Karpas-422 (cell line): ENCODE results near the gene ARMC3. TPM values are rescaled to one million over a fixed set of nuclear protein-coding genes. Genes with fewer than 3 reads are reported as not detected.
A peak's percentile ranks its signal among the peaks of the same experiment; 100 is the strongest.

Experiments used
- DNase-seq: peaks from one replicate; pipeline ENCODE4 v3.0.0-alpha.2; 2015
- H2AFZ ChIP-seq: fragments of 200-600 bp; sonication (generic); 2 replicates; pipeline ENCODE4 v1.6.1; 2014; ENCODE audit warnings: antibody characterized with exemption, low read length, mixed read lengths
- H3K27ac ChIP-seq: fragments of 200-600 bp; sonication (generic); 2 replicates; pipeline ENCODE4 v1.5.1; 2014; ENCODE audit warnings: mild to moderate bottlenecking, low read length, moderate library complexity
- H3K27me3 ChIP-seq: fragments of 200-600 bp; sonication (generic); 2 replicates; pipeline ENCODE4 v1.6.1; 2014; ENCODE audit warnings: low read length, mixed read lengths
- H3K36me3 ChIP-seq: fragments of 200-600 bp; sonication (generic); 2 replicates; pipeline ENCODE4 v1.6.1; 2014; ENCODE audit warnings: low read length, mixed read lengths; ENCODE audit not compliant: insufficient read depth
- H3K4me1 ChIP-seq: fragments of 200-600 bp; sonication (generic); 2 replicates; pipeline ENCODE4 v1.6.1; 2014; ENCODE audit warnings: mild to moderate bottlenecking, low read length, mixed read lengths
- H3K4me2 ChIP-seq: fragments of 200-600 bp; sonication (generic); 2 replicates; pipeline ENCODE4 v1.6.1; 2014; ENCODE audit warnings: low read length, low read depth, mild to moderate bottlenecking; ENCODE audit not compliant: poor library complexity, severe bottlenecking
- H3K4me3 ChIP-seq: fragments of 200-600 bp; sonication (generic); 2 replicates; pipeline ENCODE4 v1.5.1; 2014; ENCODE audit warnings: mild to moderate bottlenecking, antibody characterized with exemption, low read length, mixed read lengths
- H3K79me2 ChIP-seq: fragments of 200-600 bp; sonication (generic); 2 replicates; pipeline ENCODE4 v1.6.1; 2014; ENCODE audit warnings: mild to moderate bottlenecking, low read length, mixed read lengths
- H3K9ac ChIP-seq: fragments of 200-600 bp; sonication (generic); 2 replicates; pipeline ENCODE4 v1.6.0; 2014; ENCODE audit warnings: low read length
- H3K9me2 ChIP-seq: fragments of 200-600 bp; sonication (generic), shearing (Covaris generic); replicated peaks from 2 replicates; pipeline ENCODE4 v1.6.0; 2014; ENCODE audit warnings: mild to moderate bottlenecking, low read length, moderate library complexity; ENCODE audit not compliant: insufficient read depth
- H3K9me3 ChIP-seq: fragments of 300-700, 200-600 bp; sonication (generic); 2 replicates; pipeline ENCODE4 v1.6.1; 2014; ENCODE audit warnings: low read length, mixed read lengths
- H4K20me1 ChIP-seq: fragments of 200-600 bp; sonication (generic); 2 replicates; pipeline ENCODE4 v1.6.1; 2014; ENCODE audit warnings: mild to moderate bottlenecking, antibody characterized with exemption, low read length, low read depth; ENCODE audit not compliant: insufficient read depth
- total RNA-seq: library from RNA; depleted of rRNA; stranded (reverse); fragments of >200 nt; shearing (Covaris generic); gene quantifications from 2 replicates; pipeline ENCODE4 v1.2.3, GENCODE V29; 2014; ENCODE audit warnings: low replicate concordance

The ARMC3 gene
- total RNA-seq, 1 experiment from 2014 or later: not detected

DNA sequence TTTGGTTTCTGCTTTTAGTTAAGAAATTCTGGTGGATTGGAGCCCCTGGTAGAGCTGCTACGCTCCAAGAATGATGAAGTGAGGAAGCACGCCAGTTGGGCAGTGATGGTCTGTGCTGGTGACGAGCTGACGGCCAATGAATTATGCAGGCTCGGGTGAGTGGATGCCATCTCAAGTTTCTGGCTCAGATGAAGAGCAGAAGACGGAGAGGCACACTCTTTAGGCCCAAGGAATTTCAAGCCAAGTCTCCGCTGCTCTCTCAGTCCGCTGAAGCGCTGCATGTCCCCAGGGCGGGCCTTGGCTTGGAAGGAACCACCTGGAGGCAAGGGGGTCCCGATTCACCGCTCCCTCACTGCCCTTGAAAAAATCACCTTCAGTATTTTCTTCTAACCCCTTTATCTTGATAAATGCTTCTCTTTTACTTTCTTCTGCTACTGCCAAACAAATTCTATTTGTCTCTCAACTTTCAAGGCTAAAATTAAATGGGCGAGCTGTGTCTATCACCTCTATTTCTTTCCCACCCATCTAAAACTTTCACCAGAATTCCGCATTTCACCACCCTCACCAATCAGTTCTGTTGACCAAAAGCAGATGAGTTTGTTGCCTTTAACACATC is 74.2 kb downstream of the ARMC3 start:
- Histone ChIP-seq H3K9me3 (no peaks in the 10 kb centered on the region), H3K4me1 (peaks cover 5% of the 10 kb centered on the region), H3K9me2 (no peaks in the 10 kb centered on the region), H4K20me1 (no peaks in the 10 kb centered on the region), H3K9ac (no peak overlapping the region), H3K79me2 (no peaks in the 10 kb centered on the region), H3K27ac (no peak overlapping the region), H3K36me3 (no peaks in the 10 kb centered on the region), H3K4me3 (no peak overlapping the region), H3K27me3 (no peaks in the 10 kb centered on the region), H2AFZ (no peak overlapping the region), H3K4me2 (no peak overlapping the region)
- no peak for DNase-seq

DNA sequence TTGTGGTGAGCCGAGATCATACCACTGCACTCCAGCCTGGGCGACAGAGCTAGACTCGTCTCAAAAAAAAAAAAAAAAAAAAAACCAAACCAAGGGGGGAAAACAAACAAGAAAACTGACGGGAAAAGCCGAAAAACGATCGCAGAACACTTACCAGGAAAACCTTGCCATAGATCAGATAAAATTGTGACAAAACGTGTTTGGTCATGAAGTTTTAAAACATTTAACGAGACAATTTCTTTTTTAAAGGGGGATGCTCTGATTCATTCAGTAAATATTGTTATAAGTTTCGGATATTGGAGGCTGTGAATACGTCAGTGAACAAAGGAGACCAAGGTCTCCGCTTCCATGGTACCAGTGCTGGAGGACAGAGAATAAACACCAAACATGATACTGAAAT is 77.3 kb downstream of the ARMC3 start:
- Histone ChIP-seq H3K9ac (no peak overlapping the region), H3K4me3 (no peak overlapping the region), H3K4me1 (peaks cover 5% of the 10 kb centered on the region), H3K79me2 (no peaks in the 10 kb centered on the region), H3K4me2 (no peak overlapping the region), H3K9me2 (no peaks in the 10 kb centered on the region), H4K20me1 (no peaks in the 10 kb centered on the region), H3K9me3 (no peaks in the 10 kb centered on the region), H2AFZ (no peak overlapping the region), H3K27me3 (no peaks in the 10 kb centered on the region), H3K27ac (no peak overlapping the region), H3K36me3 (no peaks in the 10 kb centered on the region)
- no peak for DNase-seq

DNA sequence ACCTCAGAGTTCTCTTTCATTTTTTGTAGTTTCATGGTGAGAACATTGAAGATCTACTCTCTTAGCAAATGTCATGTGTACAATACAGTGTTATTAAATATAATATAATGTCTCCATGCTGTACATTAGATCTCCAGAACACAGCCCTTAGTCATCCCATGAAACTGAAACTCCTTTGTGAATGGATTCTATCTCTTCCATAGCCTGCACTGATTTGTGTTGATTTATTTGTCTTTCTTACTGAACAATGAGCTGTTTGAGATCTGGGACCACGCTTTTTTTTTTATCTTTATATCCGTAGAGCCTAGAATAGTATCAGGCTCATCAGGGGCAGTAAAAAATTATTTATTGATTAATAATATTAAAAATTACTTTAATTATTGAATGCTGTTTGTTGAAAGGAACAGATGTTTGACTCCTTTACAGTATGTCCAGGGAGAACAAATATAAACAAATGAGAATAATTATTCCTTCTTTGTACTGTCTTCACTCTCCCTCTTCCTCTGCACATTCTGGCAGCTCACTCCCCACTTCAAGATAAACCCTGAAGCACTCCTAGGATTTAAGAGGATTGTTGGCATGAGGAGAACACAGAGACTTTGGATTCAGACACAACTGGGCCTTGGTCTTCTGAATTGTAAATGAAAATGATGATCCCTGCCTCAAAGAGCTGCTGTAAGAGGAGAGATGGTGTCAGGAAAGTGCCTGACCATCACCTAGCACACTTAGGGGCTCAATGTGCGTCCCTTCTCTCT is 85.9 kb downstream of the ARMC3 start:
- peaks cover 6% of the 10 kb centered on the region for H3K4me1 ChIP-seq

GRCh38 chr10:23015021-23015707 is 87.3 kb downstream of the ARMC3 start:
- Histone ChIP-seq H3K4me3 (no peak overlapping the region), H3K27me3 (no peaks in the 10 kb centered on the region), H3K36me3 (no peaks in the 10 kb centered on the region), H3K79me2 (no peaks in the 10 kb centered on the region), H3K9me2 (no peaks in the 10 kb centered on the region), H3K27ac (no peak overlapping the region), H3K9me3 (no peaks in the 10 kb centered on the region), H3K9ac (no peak overlapping the region), H3K4me2 (peak overlapping the region; percentile 36), H3K4me1 (peaks cover 6% of the 10 kb centered on the region), H4K20me1 (no peaks in the 10 kb centered on the region), H2AFZ (peak overlapping the region; percentile 48; the same call in 1 of the 2 replicates)
- peak; percentile 50 for DNase-seq

More for the DNA sequence above, 85.9 kb downstream of the ARMC3 start:
- Histone ChIP-seq H3K79me2 (no peaks in the 10 kb centered on the region), H4K20me1 (no peaks in the 10 kb centered on the region), H3K4me3 (no peak overlapping the region), H2AFZ (no peak overlapping the region), H3K9me3 (no peaks in the 10 kb centered on the region), H3K4me2 (no peak overlapping the region), H3K9me2 (no peaks in the 10 kb centered on the region), H3K36me3 (no peaks in the 10 kb centered on the region), H3K9ac (no peak overlapping the region), H3K27ac (no peak overlapping the region), H3K27me3 (no peaks in the 10 kb centered on the region)
- DNase-seq: no peak

GRCh38 chr10:23016636-23017035 is 88.8 kb downstream of the ARMC3 start:
- Histone ChIP-seq H3K4me1 (peaks cover 6% of the 10 kb centered on the region), H3K36me3 (no peaks in the 10 kb centered on the region), H3K27me3 (no peaks in the 10 kb centered on the region), H3K79me2 (no peaks in the 10 kb centered on the region), H3K4me3 (no peak overlapping the region), H3K9me2 (no peaks in the 10 kb centered on the region), H4K20me1 (no peaks in the 10 kb centered on the region), H3K4me2 (no peak overlapping the region), H3K9me3 (no peaks in the 10 kb centered on the region), H3K9ac (no peak overlapping the region), H3K27ac (no peak overlapping the region), H2AFZ (no peak overlapping the region)
- DNase-seq: no peak

DNA sequence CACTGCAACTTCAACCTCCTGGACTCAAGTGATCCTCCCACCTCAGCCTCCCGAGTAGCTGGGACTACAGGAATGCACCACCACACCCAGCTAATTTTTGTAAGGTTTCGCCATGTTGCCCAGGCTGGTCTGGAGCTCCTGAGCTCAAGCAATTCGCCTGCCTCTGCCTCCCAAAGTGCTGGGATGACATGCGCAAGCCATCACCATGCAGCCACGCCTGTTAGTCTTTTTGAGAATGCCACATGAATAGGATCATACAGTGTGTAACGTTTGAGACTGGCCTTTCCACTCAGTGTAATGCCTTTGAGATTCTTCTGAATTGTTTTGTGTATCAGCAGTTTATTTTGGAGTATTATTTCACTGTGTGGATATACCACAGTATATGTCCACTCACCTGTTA is 91.8 kb downstream of the ARMC3 start:
- Histone ChIP-seq H2AFZ (no peak overlapping the region), H3K9me2 (no peaks in the 10 kb centered on the region), H4K20me1 (no peaks in the 10 kb centered on the region)

DNA sequence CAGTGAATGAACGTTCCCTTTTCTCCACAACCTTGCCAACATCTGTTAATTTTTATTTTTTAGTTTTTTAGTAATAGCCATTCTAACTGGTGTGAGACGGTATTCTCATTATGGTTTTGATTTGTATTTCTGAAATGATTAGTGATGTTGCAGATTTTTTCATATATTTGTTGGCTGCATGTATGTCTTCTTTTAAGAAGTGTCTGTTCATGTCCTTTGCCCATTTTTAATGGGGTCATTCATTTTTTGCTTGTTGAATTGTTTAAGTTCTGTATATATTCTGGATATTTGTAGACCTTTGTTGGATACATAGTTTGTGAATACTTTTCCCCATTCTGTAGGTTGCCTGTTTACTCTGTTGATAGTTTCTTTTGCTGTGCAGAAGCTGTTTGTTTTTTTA is 93.6 kb downstream of the ARMC3 start:
- DNase-seq: no peak
- Histone ChIP-seq H2AFZ (no peak overlapping the region), H3K4me2 (no peak overlapping the region)

More for the DNA sequence above, 91.8 kb downstream of the ARMC3 start:
- H3K79me2 ChIP-seq: no peaks in the 10 kb centered on the region
- no peaks in the 10 kb centered on the region; the same call in none of the 2 replicates for H3K9me3 ChIP-seq
- DNase-seq: no peak
- no peak overlapping the region for H3K9ac ChIP-seq
- peaks cover 6% of the 10 kb centered on the region for H3K4me1 ChIP-seq
- H3K27ac ChIP-seq: no peak overlapping the region
- H3K27me3 ChIP-seq: peaks cover 3% of the 10 kb centered on the region; the same call in 1 of the 2 replicates
- H3K36me3 ChIP-seq: no peaks in the 10 kb centered on the region
- H3K4me3 ChIP-seq: no peak overlapping the region
- no peak overlapping the region for H3K4me2 ChIP-seq

DNA sequence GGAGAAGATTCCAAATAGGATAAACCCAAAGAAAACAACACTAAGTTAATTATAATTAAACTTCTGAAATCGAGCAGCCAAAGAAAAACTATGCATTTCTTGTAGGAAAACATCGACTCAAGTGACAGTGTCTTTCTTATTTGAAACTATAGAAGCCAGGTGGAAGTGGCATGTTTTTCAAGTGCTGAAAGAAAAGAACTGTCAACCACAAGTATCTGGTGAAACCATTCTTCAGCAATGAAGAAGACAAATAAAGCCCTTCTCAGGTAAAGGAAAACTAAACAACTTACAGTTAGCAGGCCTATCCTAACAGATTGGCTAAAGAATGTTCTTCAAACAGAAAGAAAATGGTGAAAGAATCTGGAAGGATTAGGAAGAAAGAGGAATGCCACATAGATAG is 96.1 kb downstream of the ARMC3 start:
- Histone ChIP-seq H4K20me1 (no peaks in the 10 kb centered on the region), H3K27ac (no peak overlapping the region), H3K4me3 (no peak overlapping the region), H3K27me3 (peaks cover 3% of the 10 kb centered on the region), H3K36me3 (no peaks in the 10 kb centered on the region), H3K9me2 (no peaks in the 10 kb centered on the region), H3K9me3 (no peaks in the 10 kb centered on the region; the same call in none of the 2 replicates), H3K79me2 (no peaks in the 10 kb centered on the region), H3K4me1 (no peaks in the 10 kb centered on the region), H3K9ac (no peak overlapping the region), H3K4me2 (no peak overlapping the region), H2AFZ (no peak overlapping the region)
- DNase-seq: no peak

More for the DNA sequence above, 93.6 kb downstream of the ARMC3 start:
- no peaks in the 10 kb centered on the region for H3K9me2 ChIP-seq
- H3K4me3 ChIP-seq: no peak overlapping the region
- no peak overlapping the region for H3K9ac ChIP-seq
- H3K27me3 ChIP-seq: peaks cover 3% of the 10 kb centered on the region; the same call in 1 of the 2 replicates
- H3K79me2 ChIP-seq: no peaks in the 10 kb centered on the region
- no peaks in the 10 kb centered on the region for H3K4me1 ChIP-seq
- H3K27ac ChIP-seq: no peak overlapping the region
- H4K20me1 ChIP-seq: no peaks in the 10 kb centered on the region
- H3K36me3 ChIP-seq: no peaks in the 10 kb centered on the region
- no peaks in the 10 kb centered on the region; the same call in none of the 2 replicates for H3K9me3 ChIP-seq
